Stimulated activated CD4-positive, alpha-beta T cell treated with anti-CD3 and anti-CD28 coated beads, Interleukin-4, amount 100 ng/mL, for 4 hours (primary cell): ENCODE data around the gene RNF34.

Source experiments
- DNase-seq, 2 experiments: peaks; one replicate each; pipeline ENCODE4 v3.0.0-alpha.2; 2020

Gene RNF34

GRCh38 chr12:121467638-121468498 lies 68.0 kb downstream of the RNF34 start:
- no peak for DNase-seq

GRCh38 chr12:121468499-121468801 lies 68.5 kb downstream of the RNF34 start:
- no peak for DNase-seq

- DNase-seq, result no peak
Observed at GRCh38 chr12:121470751-121471150, 70.8 kb downstream of the RNF34 start.

DNA sequence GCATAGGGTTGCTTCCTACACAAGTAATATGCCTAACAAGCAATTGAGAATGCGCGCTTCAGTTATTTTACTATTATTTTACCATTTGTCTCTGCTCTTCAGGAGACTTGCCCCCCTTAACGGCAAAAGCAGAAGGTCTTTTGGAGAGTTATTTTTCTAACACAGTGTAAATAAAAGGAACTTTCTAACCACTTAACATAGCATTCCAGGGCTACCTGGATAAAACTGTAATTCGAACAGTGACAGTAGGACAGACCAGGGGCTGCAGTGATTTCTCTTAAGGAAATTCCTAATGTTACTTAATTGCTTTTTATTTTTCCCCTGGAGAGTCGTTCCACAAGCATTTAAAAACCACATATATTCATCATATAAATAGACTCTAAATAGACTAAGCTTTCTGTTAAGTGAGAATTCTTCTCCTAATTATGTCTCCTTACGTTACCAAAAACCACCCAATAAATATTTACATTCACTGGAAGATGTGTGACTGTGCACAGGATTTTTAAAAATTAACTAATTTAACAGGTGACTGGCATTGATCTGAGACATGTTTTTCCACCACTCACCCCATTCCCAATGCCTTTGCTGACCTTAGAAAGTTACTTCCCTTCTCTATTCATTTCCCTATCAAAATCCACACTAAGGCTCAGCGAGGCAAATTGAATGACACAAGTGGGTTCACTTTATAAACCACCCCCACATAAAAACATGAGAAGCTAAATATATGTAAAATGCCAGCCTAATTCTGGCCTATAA lies 72.4 kb downstream of the RNF34 start:
- no peak for DNase-seq
